ENCODE measurements around the gene KIAA0513. TPM values are rescaled to one million over a fixed set of nuclear protein-coding genes. Genes with fewer than 3 reads are reported as not detected.

The KIAA0513 gene
- total and polyA plus RNA-seq, 5 donors from 2014 or later, result 1.5 to 7.5 (median 3.3) TPM

- Histone ChIP-seq H3K36me3 (ENCODE audit: control insufficient read depth, insufficient read depth, low read length) (peaks cover 11% of the 10 kb centered on the region), H3K4me1 (ENCODE audit: control insufficient read depth, insufficient read depth, low read length, poor library complexity, severe bottlenecking) (peaks cover 39% of the 10 kb centered on the region), H3K27ac (ENCODE audit: insufficient read depth, low read length, poor library complexity, severe bottlenecking) (no peak overlapping the region), H3K4me3 (ENCODE audit: low read depth, low read length) (no peak overlapping the region), H3K9me3 (ENCODE audit: control insufficient read depth in 2 of 2, low read length in 2 of 2) (no peaks in the 10 kb centered on the region), H3K27me3 (ENCODE audit: control insufficient read depth, insufficient read depth, low read length) (no peaks in the 10 kb centered on the region)
- H3K4me3 Mint-ChIP-seq, result peak overlapping the region in 1 of 4 donors; percentile 76
- peaks cover 3% of the 10 kb centered on the region for H3K27me3 Mint-ChIP-seq
- DNase-seq, result no peak
- no peak for ATAC-seq (ENCODE audit: low read depth in 2 of 2)
- peak overlapping the region in 1 of 3 donors; percentile 52 for H3K27ac Mint-ChIP-seq
- peaks cover 30 to 82% (median 58%) of the 10 kb centered on the region in 4 donors for H3K4me1 Mint-ChIP-seq
- H3K9me3 Mint-ChIP-seq, result no peaks in the 10 kb centered on the region
- peaks cover 11% of the 10 kb centered on the region for H3K36me3 Mint-ChIP-seq
These were observed 21.0 kb upstream of the KIAA0513 start for GRCh38 chr16:85006639-85007038.

GRCh38 chr16:85007496-85008214 is 19.9 kb upstream of the KIAA0513 start:
- H3K4me1 ChIP-seq (ENCODE audit: control insufficient read depth, insufficient read depth, low read length, poor library complexity, severe bottlenecking), result peaks cover 40% of the 10 kb centered on the region
- H3K4me1 Mint-ChIP-seq, result peaks cover 25 to 76% (median 55%) of the 10 kb centered on the region in 4 donors

GRCh38 chr16:85008271-85008670 is 19.3 kb upstream of the KIAA0513 start:
- Mint-ChIP-seq H3K27me3 (peaks cover 4% of the 10 kb centered on the region), H3K9me3 (peaks cover 0 to 3% (median 0%) of the 10 kb centered on the region in 7 donors), H3K36me3 (peaks cover 11% of the 10 kb centered on the region), H3K27ac (peak overlapping the region in 1 of 3 donors; percentile 32), H3K4me3 (peak overlapping the region in 2 of 4 donors; percentile 46 to 76), H3K4me1 (peaks cover 21 to 71% (median 51%) of the 10 kb centered on the region in 4 donors)
- Histone ChIP-seq H3K4me3 (ENCODE audit: low read depth, low read length) (no peak overlapping the region), H3K36me3 (ENCODE audit: control insufficient read depth, insufficient read depth, low read length) (peaks cover 6% of the 10 kb centered on the region), H3K27me3 (ENCODE audit: control insufficient read depth, insufficient read depth, low read length) (no peaks in the 10 kb centered on the region), H3K27ac (ENCODE audit: insufficient read depth, low read length, poor library complexity, severe bottlenecking) (no peak overlapping the region), H3K9me3 (ENCODE audit: control insufficient read depth in 2 of 2, low read length in 2 of 2) (no peaks in the 10 kb centered on the region), H3K4me1 (ENCODE audit: control insufficient read depth, insufficient read depth, low read length, poor library complexity, severe bottlenecking) (peaks cover 34% of the 10 kb centered on the region)
- DNase-seq (no peak), ATAC-seq (ENCODE audit: low read depth in 2 of 2) (no peak)

More at GRCh38 chr16:85007496-85008214, 19.9 kb upstream of the KIAA0513 start:
- ATAC-seq (ENCODE audit: low read depth in 2 of 2), result no peak
- H3K27me3 Mint-ChIP-seq, result peaks cover 4% of the 10 kb centered on the region
- H3K9me3 Mint-ChIP-seq, result peaks cover 0 to 3% (median 0%) of the 10 kb centered on the region in 7 donors
- H3K27ac ChIP-seq (ENCODE audit: insufficient read depth, low read length, poor library complexity, severe bottlenecking), result no peak overlapping the region
- no peaks in the 10 kb centered on the region for H3K9me3 ChIP-seq (ENCODE audit: control insufficient read depth in 2 of 2, low read length in 2 of 2)
- H3K4me3 Mint-ChIP-seq, result peak overlapping the region in 2 of 4 donors; percentile 3 to 76
- H3K4me3 ChIP-seq (ENCODE audit: low read depth, low read length), result no peak overlapping the region
- H3K36me3 Mint-ChIP-seq, result peaks cover 11% of the 10 kb centered on the region
- DNase-seq, result no peak
- peaks cover 6% of the 10 kb centered on the region for H3K36me3 ChIP-seq (ENCODE audit: control insufficient read depth, insufficient read depth, low read length)
- H3K27me3 ChIP-seq (ENCODE audit: control insufficient read depth, insufficient read depth, low read length), result no peaks in the 10 kb centered on the region
- H3K27ac Mint-ChIP-seq, result peak overlapping the region in 1 of 3 donors; percentile 69

GRCh38 chr16:85010446-85010930 is 17.1 kb upstream of the KIAA0513 start:
- peaks cover 18 to 51% (median 37%) of the 10 kb centered on the region in 4 donors for H3K4me1 Mint-ChIP-seq
- H3K27me3 ChIP-seq (ENCODE audit: control insufficient read depth, insufficient read depth, low read length), result no peaks in the 10 kb centered on the region
- peak overlapping the region; percentile 80 for H3K4me3 ChIP-seq (ENCODE audit: low read depth, low read length)
- peak overlapping the region; percentile 97 for H3K27ac ChIP-seq (ENCODE audit: insufficient read depth, low read length, poor library complexity, severe bottlenecking)
- H3K27me3 Mint-ChIP-seq, result peaks cover 9% of the 10 kb centered on the region
- peaks cover 0 to 3% (median 0%) of the 10 kb centered on the region in 7 donors for H3K9me3 Mint-ChIP-seq
- H3K36me3 Mint-ChIP-seq, result peaks cover 7% of the 10 kb centered on the region
- H3K4me3 Mint-ChIP-seq, result peak overlapping the region; percentile 96 to 98 (median 96)
- peak overlapping the region; percentile 95 to 98 (median 98) for H3K27ac Mint-ChIP-seq
- no peaks in the 10 kb centered on the region for H3K9me3 ChIP-seq (ENCODE audit: control insufficient read depth in 2 of 2, low read length in 2 of 2)
- DNase-seq (no peak), ATAC-seq (ENCODE audit: low read depth in 2 of 2) (no peak)
- peaks cover 24% of the 10 kb centered on the region for H3K4me1 ChIP-seq (ENCODE audit: control insufficient read depth, insufficient read depth, low read length, poor library complexity, severe bottlenecking)
- H3K36me3 ChIP-seq (ENCODE audit: control insufficient read depth, insufficient read depth, low read length), result peaks cover 2% of the 10 kb centered on the region

- peaks cover 2% of the 10 kb centered on the region for H3K36me3 ChIP-seq (ENCODE audit: control insufficient read depth, insufficient read depth, low read length)
- peak; percentile 91 to 93 for ATAC-seq (ENCODE audit: low read depth in 2 of 2)
- H3K4me1 ChIP-seq (ENCODE audit: control insufficient read depth, insufficient read depth, low read length, poor library complexity, severe bottlenecking), result peaks cover 25% of the 10 kb centered on the region
- peak within 1 kb of the TSS; percentile 84 for H3K4me3 ChIP-seq (ENCODE audit: low read depth, low read length)
- Mint-ChIP-seq H3K36me3 (peaks cover 7% of the 10 kb centered on the region), H3K27me3 (peaks cover 9% of the 10 kb centered on the region), H3K4me1 (peaks cover 18 to 48% (median 36%) of the 10 kb centered on the region in 4 donors), H3K9me3 (peaks cover 0 to 3% (median 0%) of the 10 kb centered on the region in 7 donors), H3K27ac (peak within 1 kb of the TSS; percentile 98 to 99 (median 98)), H3K4me3 (peak within 1 kb of the TSS; percentile 96 to 98 (median 96))
- peak within 1 kb of the TSS; percentile 97 for H3K27ac ChIP-seq (ENCODE audit: insufficient read depth, low read length, poor library complexity, severe bottlenecking)
- peak; percentile 81 to 90 (median 86) for DNase-seq
- no peaks in the 10 kb centered on the region for H3K27me3 ChIP-seq (ENCODE audit: control insufficient read depth, insufficient read depth, low read length)
- H3K9me3 ChIP-seq (ENCODE audit: control insufficient read depth in 2 of 2, low read length in 2 of 2), result no peaks in the 10 kb centered on the region
These were observed 16.4 kb upstream of the KIAA0513 start, which contains the start of gene ZDHHC7 for GRCh38 chr16:85010931-85011845. ZDHHC7 (minus strand) TSS chr16:85011535; CDS start chr16:84990618, 20,917 bp downstream.

- H3K4me1 ChIP-seq (ENCODE audit: control insufficient read depth, insufficient read depth, low read length, poor library complexity, severe bottlenecking), result peaks cover 31% of the 10 kb centered on the region
- DNase-seq (no peak), ATAC-seq (ENCODE audit: low read depth in 2 of 2) (no peak)
- H3K4me1 Mint-ChIP-seq, result peaks cover 15 to 48% (median 34%) of the 10 kb centered on the region in 4 donors
- H3K27ac Mint-ChIP-seq, result peak overlapping the region; percentile 98 to 99 (median 98)
- H3K27me3 Mint-ChIP-seq, result peaks cover 9% of the 10 kb centered on the region
- H3K9me3 Mint-ChIP-seq, result peaks cover 0 to 5% (median 0%) of the 10 kb centered on the region in 7 donors
- H3K27me3 ChIP-seq (ENCODE audit: control insufficient read depth, insufficient read depth, low read length), result no peaks in the 10 kb centered on the region
- H3K9me3 ChIP-seq (ENCODE audit: control insufficient read depth in 2 of 2, low read length in 2 of 2), result no peaks in the 10 kb centered on the region
- peaks cover 4% of the 10 kb centered on the region for H3K36me3 Mint-ChIP-seq
- H3K4me3 ChIP-seq (ENCODE audit: low read depth, low read length), result peak overlapping the region; percentile 84
- peak overlapping the region; percentile 92 to 97 (median 96) for H3K4me3 Mint-ChIP-seq
- H3K36me3 ChIP-seq (ENCODE audit: control insufficient read depth, insufficient read depth, low read length), result peaks cover under 1% of the 10 kb centered on the region
- H3K27ac ChIP-seq (ENCODE audit: insufficient read depth, low read length, poor library complexity, severe bottlenecking), result peak overlapping the region; percentile 97
These were observed 15.7 kb upstream of the KIAA0513 start for GRCh38 chr16:85011846-85012284.

GRCh38 chr16:85014311-85014710 is 13.3 kb upstream of the KIAA0513 start:
- Mint-ChIP-seq H3K27me3 (peaks cover 14% of the 10 kb centered on the region), H3K4me3 (peak overlapping the region in 2 of 4 donors; percentile 2 to 39), H3K36me3 (peaks cover 4% of the 10 kb centered on the region), H3K9me3 (peaks cover 0 to 5% (median 0%) of the 10 kb centered on the region in 7 donors), H3K4me1 (peaks cover 9 to 37% (median 19%) of the 10 kb centered on the region in 4 donors), H3K27ac (peak overlapping the region in 1 of 3 donors; percentile 2)
- no peaks in the 10 kb centered on the region for H3K9me3 ChIP-seq (ENCODE audit: control insufficient read depth in 2 of 2, low read length in 2 of 2)
- no peaks in the 10 kb centered on the region for H3K36me3 ChIP-seq (ENCODE audit: control insufficient read depth, insufficient read depth, low read length)
- no peak for ATAC-seq (ENCODE audit: low read depth in 2 of 2)
- no peaks in the 10 kb centered on the region for H3K27me3 ChIP-seq (ENCODE audit: control insufficient read depth, insufficient read depth, low read length)
- H3K27ac ChIP-seq (ENCODE audit: insufficient read depth, low read length, poor library complexity, severe bottlenecking), result no peak overlapping the region
- peaks cover 27% of the 10 kb centered on the region for H3K4me1 ChIP-seq (ENCODE audit: control insufficient read depth, insufficient read depth, low read length, poor library complexity, severe bottlenecking)
- DNase-seq, result no peak
- no peak overlapping the region for H3K4me3 ChIP-seq (ENCODE audit: low read depth, low read length)
